Panc1 (cell line): Measurements from ENCODE around the gene MDN1. TPM values are rescaled to one million over a fixed set of nuclear protein-coding genes. Genes with fewer than 3 reads are reported as not detected.

ENCODE experiments used
- ATAC-seq: fragments of 200-7000 bp; cut with Tn5 transposase; 2 replicates; pipeline ENCODE4 v1.9.1; 2020; ENCODE audit warnings: mild to moderate bottlenecking, moderate library complexity
- BruUV-seq: library from RNA; stranded (reverse); fragments of 400-500 nt; replicated peaks from 2 replicates; lab custom pipeline; 2021; lab: Mats Ljungman, UMichigan
- CTCF ChIA-PET: fragments of 300-600 bp; sonication (Branson Sonifier 250); formaldehyde crosslinking; loops from one replicate; lab custom pipeline; 2022; ENCODE audit warnings: antibody characterized with exemption; lab: Charles Lee
- POLR2A ChIA-PET: fragments of 300-600 bp; sonication (Branson Sonifier 250); formaldehyde crosslinking; loops from one replicate; lab custom pipeline; 2022; ENCODE audit warnings: antibody characterized with exemption; lab: Charles Lee
- DNase-seq: peaks from one replicate; pipeline ENCODE4 v3.0.0-alpha.2; 2010; ENCODE audit warnings: low read depth, low spot score
- H3K27ac ChIP-seq: 2 replicates; pipeline ENCODE4 v1.5.1; 2011; ENCODE audit warnings: mild to moderate bottlenecking, low read length, inconsistent platforms
- H3K27me3 ChIP-seq: fragments of 200-500 bp; sonication (Bioruptor generic); 2 replicates; pipeline ENCODE4 v1.6.0; 2014; ENCODE audit warnings: low read length, inconsistent platforms; ENCODE audit not compliant: control insufficient read depth, insufficient read depth
- H3K36me3 ChIP-seq: fragments of 200-500 bp; sonication (Bioruptor generic); 2 replicates; pipeline ENCODE4 v1.5.1; 2014; ENCODE audit warnings: inconsistent platforms, mild to moderate bottlenecking, low read length, moderate library complexity; ENCODE audit not compliant: control insufficient read depth, insufficient read depth
- H3K4me1 ChIP-seq: 2 replicates; pipeline ENCODE4 v1.5.1; 2011; ENCODE audit warnings: inconsistent platforms, mild to moderate bottlenecking, low read length, moderate library complexity; ENCODE audit not compliant: control insufficient read depth, insufficient read depth
- H3K4me3 ChIP-seq, 2 experiments: 2 replicates each; pipeline ENCODE4 v1.5.1; 2011 to 2012; ENCODE audit warnings: low read depth in 2 of 2, low read length in 2 of 2, mild to moderate bottlenecking in 2 of 2, inconsistent platforms in 1 of 2, moderate library complexity in 1 of 2
- H3K9me3 ChIP-seq: fragments of 200-500 bp; sonication (Bioruptor generic); 2 replicates; pipeline ENCODE4 v1.5.1; 2014; ENCODE audit warnings: low read depth, mild to moderate bottlenecking, inconsistent platforms, low read length, moderate library complexity; ENCODE audit not compliant: control insufficient read depth, insufficient read depth
- CTCF ChIP-seq: fragments of 450-650 bp; IDR thresholded peaks from 2 replicates; pipeline ENCODE4 v1.5.1; 2017; ENCODE audit warnings: mild to moderate bottlenecking
- POLR2AphosphoS5 ChIP-seq: IDR thresholded peaks from 2 replicates; pipeline ENCODE4 v1.6.1; 2012; ENCODE audit warnings: mild to moderate bottlenecking, low read depth, low read length, moderate library complexity
- REST ChIP-seq, 2 experiments: IDR thresholded peaks; 2 replicates each; pipeline ENCODE4 v1.6.1; 2011 to 2012; ENCODE audit warnings: low read depth in 2 of 2, control low read depth in 1 of 2, low read length in 1 of 2, mild to moderate bottlenecking in 1 of 2, moderate library complexity in 1 of 2; ENCODE audit not compliant: insufficient read depth in 1 of 2
- SIN3A ChIP-seq: IDR thresholded peaks from 2 replicates; pipeline ENCODE4 v1.6.1; 2012; ENCODE audit warnings: low read depth, mild to moderate bottlenecking, low read length, moderate library complexity, borderline replicate concordance; ENCODE audit not compliant: insufficient read depth
- TCF7L2 ChIP-seq: IDR thresholded peaks from 2 replicates; pipeline ENCODE4 v1.6.1; 2011; ENCODE audit warnings: mild to moderate bottlenecking, low read depth, low read length, inconsistent platforms
- in situ Hi-C: cut with HindIII; loops from 2 replicates; pipeline ENCODE4 v1.10.0; 2016; ENCODE audit warnings: low sequenced_read_pairs, low pct_unique_long_range_greater_than_20kb
- intact Hi-C: fragments of 100-400 bp; cut with micrococcal nuclease; formaldehyde crosslinking; loops from one replicate; pipeline ENCODE4 v1.10.0; 2022; ENCODE audit not compliant: unreplicated experiment
- total RNA-seq: library from RNA; stranded (reverse); gene quantifications from one replicate; pipeline ENCODE4 v1.2.1, GENCODE V29; 2021; ENCODE audit not compliant: unreplicated experiment

Gene MDN1
- total RNA-seq, 1 experiment from 2014 or later = 47.8 TPM

DNA sequence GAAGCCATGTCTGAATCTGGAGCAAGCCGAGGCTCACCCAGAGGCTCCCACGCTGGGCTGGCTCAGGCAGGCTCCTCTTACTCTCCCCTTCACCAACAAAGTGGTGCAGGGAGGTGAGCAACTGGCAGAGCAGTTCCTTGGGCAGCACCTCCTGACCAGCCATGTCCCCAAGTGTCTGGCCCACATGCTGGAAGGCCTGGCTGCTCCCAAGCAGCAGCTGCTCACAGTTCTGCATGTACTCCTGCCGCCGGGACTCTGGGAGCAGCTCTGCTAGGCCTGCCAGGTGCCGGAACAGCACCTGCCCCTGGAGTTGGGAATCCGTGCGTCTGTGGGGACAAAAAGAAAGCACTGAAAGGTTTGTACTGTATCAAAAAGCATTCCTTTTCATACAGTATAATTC, 123.9 kb downstream of the MDN1 start:
- Histone ChIP-seq H3K9me3 (no peaks in the 10 kb centered on the region), H3K27me3 (no peaks in the 10 kb centered on the region), H3K27ac (no peak overlapping the region), H3K4me3 (no peak overlapping the region), H3K4me1 (no peaks in the 10 kb centered on the region), H3K36me3 (peaks cover 58% of the 10 kb centered on the region)
- in situ Hi-C loops (no loop called here), intact Hi-C loops (no loop called here)
- CTCF ChIA-PET = no interaction called here
- BruUV-seq = no TSS peak
- POLR2A ChIA-PET = no interaction called here
- TF ChIP-seq TCF7L2 (no peak), CTCF (no peak), SIN3A (no peak), REST (IDR thresholded peaks at IDR 0.05; ENCODE audit: insufficient read depth in 1 of 2, low read depth in 2 of 2, low read length in 1 of 2) (no peak), POLR2AphosphoS5 (no peak)
- DNase-seq (no peak), ATAC-seq (no peak)

- TF ChIP-seq CTCF (no peak), TCF7L2 (no peak), SIN3A (no peak), POLR2AphosphoS5 (no peak), REST (IDR thresholded peaks at IDR 0.05; ENCODE audit: insufficient read depth in 1 of 2, low read depth in 2 of 2, low read length in 1 of 2) (no peak)
- no peak for ATAC-seq
- in situ Hi-C loops (no loop called here), intact Hi-C loops (no loop called here)
- Histone ChIP-seq H3K27ac (no peak overlapping the region), H3K4me1 (no peaks in the 10 kb centered on the region), H3K9me3 (no peaks in the 10 kb centered on the region), H3K4me3 (no peak overlapping the region), H3K27me3 (no peaks in the 10 kb centered on the region), H3K36me3 (peaks cover 50% of the 10 kb centered on the region)
- POLR2A ChIA-PET = no interaction called here
- DNase-seq = no peak
- BruUV-seq = no TSS peak
- CTCF ChIA-PET = no interaction called here
Observed at GRCh38 chr6:89694428-89694827, 125.2 kb downstream of the MDN1 start.
